H9 (cell line): Measurements from ENCODE around the gene SLC44A1. TPM values are rescaled to one million over a fixed set of nuclear protein-coding genes. Genes with fewer than 3 reads are reported as not detected.

Experiments used
- DNase-seq: peaks from one replicate; pipeline ENCODE4 v3.0.0-alpha.2; 2017
- H2AFZ ChIP-seq: one replicate; pipeline ENCODE4 v1.6.1; 2013; ENCODE audit warnings: mild to moderate bottlenecking, low read length, control low read depth, moderate library complexity
- H2AK5ac ChIP-seq: 2 replicates; pipeline ENCODE4 v1.6.1; 2013; ENCODE audit warnings: low read length, control low read depth, mixed read lengths; ENCODE audit not compliant: insufficient read length
- H2BK120ac ChIP-seq: one replicate; pipeline ENCODE4 v1.6.1; 2013; ENCODE audit warnings: low read depth, mild to moderate bottlenecking, low read length, control low read depth, inconsistent platforms; ENCODE audit not compliant: poor library complexity, severe bottlenecking
- H2BK12ac ChIP-seq: 2 replicates; pipeline ENCODE4 v1.6.1; 2013; ENCODE audit warnings: low read length, control low read depth, mixed read lengths, low read depth; ENCODE audit not compliant: insufficient read length
- H2BK15ac ChIP-seq: 2 replicates; pipeline ENCODE4 v1.6.1; 2013; ENCODE audit warnings: low read depth, low read length, control low read depth
- H2BK20ac ChIP-seq: one replicate; pipeline ENCODE4 v1.6.1; 2013; ENCODE audit warnings: low read depth, mild to moderate bottlenecking, low read length, control low read depth, inconsistent platforms; ENCODE audit not compliant: poor library complexity, severe bottlenecking
- H2BK5ac ChIP-seq: 2 replicates; pipeline ENCODE4 v1.6.1; 2013; ENCODE audit warnings: low read length, control low read depth, mixed read lengths; ENCODE audit not compliant: insufficient read length
- H3K14ac ChIP-seq: 2 replicates; pipeline ENCODE4 v1.6.1; 2013; ENCODE audit warnings: low read length, control low read depth; ENCODE audit not compliant: insufficient read depth
- H3K18ac ChIP-seq: 2 replicates; pipeline ENCODE4 v1.6.1; 2013; ENCODE audit warnings: low read depth, mild to moderate bottlenecking, mixed read lengths, low read length, control low read depth; ENCODE audit not compliant: insufficient read length
- H3K23ac ChIP-seq: 2 replicates; pipeline ENCODE4 v1.6.1; 2013; ENCODE audit warnings: low read length, control low read depth, mixed read lengths, low read depth; ENCODE audit not compliant: insufficient read length
- H3K23me2 ChIP-seq: 2 replicates; pipeline ENCODE4 v1.6.1; 2013; ENCODE audit warnings: low read depth, mild to moderate bottlenecking, mixed read lengths, low read length, control low read depth; ENCODE audit not compliant: insufficient read length, poor library complexity, severe bottlenecking
- H3K27ac ChIP-seq: 2 replicates; pipeline ENCODE4 v1.5.1; 2013; ENCODE audit warnings: low read length, control low read depth, mixed read lengths, low read depth; ENCODE audit not compliant: insufficient read length
- H3K27me3 ChIP-seq: 2 replicates; pipeline ENCODE4 v1.6.1; 2013; ENCODE audit warnings: low read length, control low read depth, inconsistent platforms; ENCODE audit not compliant: insufficient read depth
- H3K4ac ChIP-seq: 2 replicates; pipeline ENCODE4 v1.6.1; 2013; ENCODE audit warnings: low read depth, mild to moderate bottlenecking, control low read depth, inconsistent platforms, low read length, moderate library complexity
- H3K4me1 ChIP-seq: 2 replicates; pipeline ENCODE4 v1.6.1; 2013; ENCODE audit warnings: low read length, control low read depth, inconsistent platforms; ENCODE audit not compliant: insufficient read depth
- H3K4me2 ChIP-seq: 2 replicates; pipeline ENCODE4 v1.6.1; 2013; ENCODE audit warnings: low read length, control low read depth, mixed read lengths; ENCODE audit not compliant: insufficient read length, insufficient read depth
- H3K56ac ChIP-seq: 2 replicates; pipeline ENCODE4 v1.6.1; 2013; ENCODE audit warnings: low read depth, mild to moderate bottlenecking, mixed read lengths, low read length, control low read depth; ENCODE audit not compliant: insufficient read length
- H3K79me1 ChIP-seq: 2 replicates; pipeline ENCODE4 v1.6.1; 2013; ENCODE audit warnings: low read depth, mild to moderate bottlenecking, moderate library complexity, low read length, control low read depth, inconsistent platforms; ENCODE audit not compliant: insufficient read depth, poor library complexity, severe bottlenecking
- H3K79me2 ChIP-seq: 2 replicates; pipeline ENCODE4 v1.6.1; 2013; ENCODE audit warnings: low read length, control low read depth, inconsistent platforms; ENCODE audit not compliant: insufficient read depth
- H3K9ac ChIP-seq: 2 replicates; pipeline ENCODE4 v1.6.1; 2013; ENCODE audit warnings: low read length, control low read depth, mixed read lengths; ENCODE audit not compliant: insufficient read length; ENCODE audit errors: extremely low read depth
- H3K9me3 ChIP-seq: one replicate; pipeline ENCODE4 v1.6.1; 2013; ENCODE audit warnings: low read depth, low read length, inconsistent platforms; ENCODE audit not compliant: control insufficient read depth
- H3T11ph ChIP-seq: one replicate; pipeline ENCODE4 v1.6.1; 2013; ENCODE audit warnings: mild to moderate bottlenecking, low read length, control low read depth, inconsistent platforms
- H4K20me1 ChIP-seq: one replicate; pipeline ENCODE4 v1.6.1; 2013; ENCODE audit not compliant: control insufficient read depth, insufficient read length, insufficient read depth
- H4K5ac ChIP-seq: 2 replicates; pipeline ENCODE4 v1.6.1; 2013; ENCODE audit warnings: low read depth, mild to moderate bottlenecking, mixed read lengths, low read length, control low read depth; ENCODE audit not compliant: insufficient read length
- H4K8ac ChIP-seq: replicated peaks from 2 replicates; pipeline ENCODE4 v1.6.1; 2013; ENCODE audit warnings: low read length, control low read depth, mixed read lengths, low read depth; ENCODE audit not compliant: insufficient read length
- H4K91ac ChIP-seq: 2 replicates; pipeline ENCODE4 v1.6.1; 2013; ENCODE audit warnings: low read depth, mild to moderate bottlenecking, moderate library complexity, mixed read lengths, low read length, control low read depth; ENCODE audit not compliant: insufficient read length
- H3K27ac Mint-ChIP-seq, 3 experiments: 2 replicates in 2 of 3; 3 replicates in 1 of 3; pipeline ENCODE4 v1.8.0; 2020 to 2021; ENCODE audit warnings: mixed read lengths in 3 of 3, mild to moderate bottlenecking in 1 of 3, moderate library complexity in 1 of 3
- H3K27me3 Mint-ChIP-seq: 2 replicates; pipeline ENCODE4 v1.8.0; 2021; ENCODE audit warnings: low read depth, mild to moderate bottlenecking, moderate library complexity, mixed read lengths
- H3K36me3 Mint-ChIP-seq, 3 experiments: 2 replicates in 2 of 3; 3 replicates in 1 of 3; pipeline ENCODE4 v1.8.0; 2020 to 2021; ENCODE audit warnings: low read depth in 3 of 3, mixed read lengths in 3 of 3; ENCODE audit not compliant: insufficient read depth in 1 of 3
- H3K4me1 Mint-ChIP-seq, 2 experiments: 2 replicates each; pipeline ENCODE4 v1.8.0; 2020; ENCODE audit warnings: mixed read lengths in 2 of 2
- H3K4me3 Mint-ChIP-seq, 2 experiments: 2 replicates in 1 of 2; 3 replicates in 1 of 2; pipeline ENCODE4 v1.8.0; 2020 to 2021; ENCODE audit warnings: mild to moderate bottlenecking in 2 of 2, mixed read lengths in 2 of 2, moderate library complexity in 1 of 2
- H3K9me3 Mint-ChIP-seq, 2 experiments: 2 replicates in 1 of 2; 3 replicates in 1 of 2; pipeline ENCODE4 v1.8.0; 2020; ENCODE audit warnings: mild to moderate bottlenecking in 2 of 2, mixed read lengths in 2 of 2, moderate library complexity in 1 of 2
- CTCF ChIP-seq: fragments of 200-600 bp; sonication (generic); conservative IDR thresholded peaks from 3 replicates; pipeline ENCODE4 v1.8.0; 2021; ENCODE audit warnings: antibody characterized with exemption, mild to moderate bottlenecking
- WGBS: extraction: QIAGEN DNeasy Blood & Tissue Kit; methylation state at CpG from one replicate; pipeline ENCODE4 v1.1.7; 2013; ENCODE audit warnings: missing lambda C conversion rate, low lambda C conversion rate, mixed read lengths; ENCODE audit not compliant: insufficient read length; ENCODE audit errors: extremely low coverage; 5-methylcytosine and 5-hydroxymethylcytosine counted together
- total RNA-seq: library from RNA; stranded (reverse); gene quantifications from 2 replicates; pipeline ENCODE4 v1.2.1, GENCODE V29; 2021

SLC44A1 gene
- total RNA-seq, 1 experiment from 2014 or later, result 60.7 TPM

DNA sequence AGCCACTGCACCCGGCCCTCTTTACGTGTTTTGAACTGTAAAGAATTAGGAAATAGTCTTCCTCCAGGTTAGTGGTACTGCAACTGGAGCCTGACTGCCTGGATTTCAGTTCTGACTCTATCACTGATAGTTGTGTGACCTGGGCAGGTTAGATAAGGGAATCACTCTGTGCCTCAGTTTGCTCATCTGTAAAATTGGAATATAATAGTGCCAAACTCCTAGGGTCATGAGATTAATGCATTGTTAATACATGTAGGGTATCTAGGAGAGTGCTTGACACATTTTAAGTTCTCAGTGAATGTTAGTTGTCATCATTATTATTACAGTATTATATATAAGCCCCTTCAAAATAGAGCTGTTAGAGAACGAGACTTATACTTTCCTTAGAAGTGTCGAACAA, 130.9 kb downstream of the SLC44A1 start:
- H4K91ac ChIP-seq, result no peak overlapping the region
- no peak overlapping the region for H4K5ac ChIP-seq
- no peak overlapping the region for H3K4me2 ChIP-seq
- DNase-seq, result no peak
- no peaks in the 10 kb centered on the region for H3K23me2 ChIP-seq
- no peak overlapping the region for H3T11ph ChIP-seq
- no peaks in the 10 kb centered on the region for H3K79me2 ChIP-seq
- H3K9me3 ChIP-seq, result no peaks in the 10 kb centered on the region
- no peak overlapping the region for H3K56ac ChIP-seq
- H3K4ac ChIP-seq, result no peak overlapping the region
- no peaks in the 10 kb centered on the region for H3K27me3 ChIP-seq
- H3K36me3 Mint-ChIP-seq, result peaks cover 7 to 50% (median 46%) of the 10 kb centered on the region in 3 experiments; a peak in 6 of 7 replicates
- H2BK5ac ChIP-seq, result no peak overlapping the region
- no peak overlapping the region for H3K27ac Mint-ChIP-seq
- no peak overlapping the region for H2AFZ ChIP-seq
- H4K8ac ChIP-seq, result no peak overlapping the region
- no peaks in the 10 kb centered on the region for H4K20me1 ChIP-seq
- no peak overlapping the region for H3K9ac ChIP-seq
- H3K23ac ChIP-seq, result no peak overlapping the region
- no CpG with 5 or more reads among the region's 4 CpGs for WGBS
- H3K27me3 Mint-ChIP-seq, result no peaks in the 10 kb centered on the region
- H2AK5ac ChIP-seq, result no peak overlapping the region
- no peak overlapping the region for H3K18ac ChIP-seq
- H3K4me1 Mint-ChIP-seq, result peaks cover 2 to 4% of the 10 kb centered on the region in 2 experiments; a peak in 2 of 4 replicates
- no peak overlapping the region for H3K27ac ChIP-seq
- H3K9me3 Mint-ChIP-seq, result no peaks in the 10 kb centered on the region
- no peaks in the 10 kb centered on the region for H3K79me1 ChIP-seq
- no peak for TF ChIP-seq CTCF
- H2BK120ac ChIP-seq, result no peak overlapping the region
- H2BK12ac ChIP-seq, result no peak overlapping the region
- no peak overlapping the region for H3K4me3 Mint-ChIP-seq
- H2BK20ac ChIP-seq, result no peak overlapping the region
- no peaks in the 10 kb centered on the region for H3K4me1 ChIP-seq
- H2BK15ac ChIP-seq, result no peak overlapping the region
- no peak overlapping the region for H3K14ac ChIP-seq
